ENCODE measurements around the gene B3GNT9. TPM values are rescaled to one million over a fixed set of nuclear protein-coding genes. Genes with fewer than 3 reads are reported as not detected.
A peak's percentile ranks its signal among the peaks of the same experiment; 100 is the strongest.

B3GNT9 gene
- 1 to 10 TPM; 9.0 to 9.8 (median 9.1) TPM for polyA plus RNA-seq (ENCODE audit: insufficient read length in 3 of 3)

- no peak for DNase-seq (ENCODE audit: low read depth in 3 of 3, low spot score in 2 of 3)
Observed at GRCh38 chr16:67150833-67151396, at the start of gene B3GNT9. B3GNT9 (minus strand) TSS chr16:67150998; CDS start chr16:67150485, 513 bp downstream.

GRCh38 chr16:67200491-67200890 is 49.7 kb upstream of the B3GNT9 start:
- DNase-seq (ENCODE audit: low read depth in 3 of 3, low spot score in 2 of 3): no peak

GRCh38 chr16:67199808-67200198 is 49.0 kb upstream of the B3GNT9 start:
- DNase-seq (ENCODE audit: low read depth in 3 of 3, low spot score in 2 of 3): no peak

- DNase-seq (ENCODE audit: low read depth in 3 of 3, low spot score in 2 of 3): no peak
Observed at GRCh38 chr16:67199011-67199807, 48.4 kb upstream of the B3GNT9 start, which contains the start of gene ELMO3. ELMO3 (plus strand) TSS chr16:67199131; CDS start chr16:67199327, 196 bp downstream.

- no peak for DNase-seq (ENCODE audit: low read depth in 3 of 3, low spot score in 2 of 3)
Observed at GRCh38 chr16:67198238-67198734, 47.5 kb upstream of the B3GNT9 start.

- DNase-seq (ENCODE audit: low read depth in 3 of 3, low spot score in 2 of 3): no peak
Observed at GRCh38 chr16:67197704-67198103, 46.9 kb upstream of the B3GNT9 start.

- no peak for DNase-seq (ENCODE audit: low read depth in 3 of 3, low spot score in 2 of 3)
Observed at GRCh38 chr16:67196881-67197280, 46.1 kb upstream of the B3GNT9 start.

GRCh38 chr16:67195676-67196075 is 44.9 kb upstream of the B3GNT9 start:
- no peak for DNase-seq (ENCODE audit: low read depth in 3 of 3, low spot score in 2 of 3)

- no peak for DNase-seq (ENCODE audit: low read depth in 3 of 3, low spot score in 2 of 3)
Observed at GRCh38 chr16:67194260-67194659, 43.5 kb upstream of the B3GNT9 start.

GRCh38 chr16:67193536-67193935 is 42.7 kb upstream of the B3GNT9 start:
- DNase-seq (ENCODE audit: low read depth in 3 of 3, low spot score in 2 of 3): no peak

GRCh38 chr16:67192781-67193361 is 42.1 kb upstream of the B3GNT9 start:
- DNase-seq (ENCODE audit: low read depth in 3 of 3, low spot score in 2 of 3): no peak

GRCh38 chr16:67191995-67192681 is 41.3 kb upstream of the B3GNT9 start, which contains the start of gene E2F4:
E2F4 (plus strand) TSS chr16:67192155; CDS start chr16:67192228, 73 bp downstream.
- peak; percentile 72 to 80 (median 73) for DNase-seq (ENCODE audit: low read depth in 3 of 3, low spot score in 2 of 3)

GRCh38 chr16:67191411-67191994 is 40.7 kb upstream of the B3GNT9 start:
- no peak for DNase-seq (ENCODE audit: low read depth in 3 of 3, low spot score in 2 of 3)

- DNase-seq (ENCODE audit: low read depth in 3 of 3, low spot score in 2 of 3): no peak
Observed at GRCh38 chr16:67190448-67191399, 39.9 kb upstream of the B3GNT9 start.

GRCh38 chr16:67190041-67190440 is 39.2 kb upstream of the B3GNT9 start, which contains the start of gene EXOC3L1:
EXOC3L1 (minus strand) TSS chr16:67190136; CDS start chr16:67189676, 460 bp downstream.
- DNase-seq (ENCODE audit: low read depth in 3 of 3, low spot score in 2 of 3): no peak

- no peak for DNase-seq (ENCODE audit: low read depth in 3 of 3, low spot score in 2 of 3)
Observed at GRCh38 chr16:67188798-67189197, 38.0 kb upstream of the B3GNT9 start.

GRCh38 chr16:67188323-67188722 is 37.5 kb upstream of the B3GNT9 start:
- no peak for DNase-seq (ENCODE audit: low read depth in 3 of 3, low spot score in 2 of 3)

- no peak for DNase-seq (ENCODE audit: low read depth in 3 of 3, low spot score in 2 of 3)
Observed at GRCh38 chr16:67187175-67187890, 36.5 kb upstream of the B3GNT9 start.

- DNase-seq (ENCODE audit: low read depth in 3 of 3, low spot score in 2 of 3): no peak
Observed at GRCh38 chr16:67186550-67186950, 35.8 kb upstream of the B3GNT9 start.
